Raji (cell line): ENCODE results near the gene RABGAP1L.

Experiments used
- POLR2A ChIP-seq: IDR thresholded peaks from 2 replicates; pipeline ENCODE4 v1.6.1; 2011; ENCODE audit warnings: low read depth, low read length, control low read depth; ENCODE audit not compliant: insufficient read depth

The RABGAP1L gene

GRCh38 chr1:174364996-174365736 is 205.8 kb downstream of the RABGAP1L start:
- TF ChIP-seq POLR2A, result no peak

GRCh38 chr1:174366946-174367345 is 207.6 kb downstream of the RABGAP1L start:
- TF ChIP-seq POLR2A, result no peak

GRCh38 chr1:174367892-174368291 is 208.6 kb downstream of the RABGAP1L start:
- TF ChIP-seq POLR2A, result no peak

GRCh38 chr1:174376030-174376429 is 216.7 kb downstream of the RABGAP1L start:
- no peak for TF ChIP-seq POLR2A

GRCh38 chr1:174391716-174392115 is 232.4 kb downstream of the RABGAP1L start:
- no peak for TF ChIP-seq POLR2A

- no peak for TF ChIP-seq POLR2A
These were observed 234.6 kb downstream of the RABGAP1L start for GRCh38 chr1:174393885-174394284.

GRCh38 chr1:174397261-174397660 is 237.9 kb downstream of the RABGAP1L start:
- no peak for TF ChIP-seq POLR2A

GRCh38 chr1:174398246-174398645 is 238.9 kb downstream of the RABGAP1L start:
- TF ChIP-seq POLR2A, result no peak

GRCh38 chr1:174399211-174399610 is 239.9 kb downstream of the RABGAP1L start:
- no peak for TF ChIP-seq POLR2A

GRCh38 chr1:174401075-174401474 is 241.8 kb downstream of the RABGAP1L start:
- TF ChIP-seq POLR2A, result no peak

- TF ChIP-seq POLR2A, result no peak
These were observed 245.9 kb downstream of the RABGAP1L start for GRCh38 chr1:174405219-174405618.

GRCh38 chr1:174406421-174406820 is 247.1 kb downstream of the RABGAP1L start:
- TF ChIP-seq POLR2A, result no peak

GRCh38 chr1:174407665-174408064 is 248.3 kb downstream of the RABGAP1L start:
- no peak for TF ChIP-seq POLR2A

- no peak for TF ChIP-seq POLR2A
These were observed 248.8 kb downstream of the RABGAP1L start for GRCh38 chr1:174408146-174408545.

GRCh38 chr1:174413632-174414031 is 254.3 kb downstream of the RABGAP1L start:
- TF ChIP-seq POLR2A, result no peak

- no peak for TF ChIP-seq POLR2A
These were observed 254.9 kb downstream of the RABGAP1L start for GRCh38 chr1:174414203-174414602.

- TF ChIP-seq POLR2A, result no peak
These were observed 256.2 kb downstream of the RABGAP1L start for GRCh38 chr1:174415506-174415905.
